HG03521 (cell line): Measurements from ENCODE around the gene ACADVL.
"Not testable (repeated sequence)": the region's sequence is repeated elsewhere in the genome, so short reads cannot be mapped to it uniquely, and the experiment has no call there.

ENCODE experiments used
- ATAC-seq: cut with Tn5 transposase; IDR thresholded peaks from one replicate; pipeline ENCODE4 v1.9.1; 2021; ENCODE audit warnings: mild to moderate bottlenecking, moderate library complexity; ENCODE audit not compliant: unreplicated experiment

ACADVL gene

GRCh38 chr17:7234083-7234951 lies 14.6 kb downstream of the ACADVL start, which contains the start of gene DVL2:
Gene DVL2, minus strand, starts transcription at chr17:7234517. Its CDS starts 255 bp downstream, at chr17:7234262.
- peak; percentile 49 for ATAC-seq

DNA sequence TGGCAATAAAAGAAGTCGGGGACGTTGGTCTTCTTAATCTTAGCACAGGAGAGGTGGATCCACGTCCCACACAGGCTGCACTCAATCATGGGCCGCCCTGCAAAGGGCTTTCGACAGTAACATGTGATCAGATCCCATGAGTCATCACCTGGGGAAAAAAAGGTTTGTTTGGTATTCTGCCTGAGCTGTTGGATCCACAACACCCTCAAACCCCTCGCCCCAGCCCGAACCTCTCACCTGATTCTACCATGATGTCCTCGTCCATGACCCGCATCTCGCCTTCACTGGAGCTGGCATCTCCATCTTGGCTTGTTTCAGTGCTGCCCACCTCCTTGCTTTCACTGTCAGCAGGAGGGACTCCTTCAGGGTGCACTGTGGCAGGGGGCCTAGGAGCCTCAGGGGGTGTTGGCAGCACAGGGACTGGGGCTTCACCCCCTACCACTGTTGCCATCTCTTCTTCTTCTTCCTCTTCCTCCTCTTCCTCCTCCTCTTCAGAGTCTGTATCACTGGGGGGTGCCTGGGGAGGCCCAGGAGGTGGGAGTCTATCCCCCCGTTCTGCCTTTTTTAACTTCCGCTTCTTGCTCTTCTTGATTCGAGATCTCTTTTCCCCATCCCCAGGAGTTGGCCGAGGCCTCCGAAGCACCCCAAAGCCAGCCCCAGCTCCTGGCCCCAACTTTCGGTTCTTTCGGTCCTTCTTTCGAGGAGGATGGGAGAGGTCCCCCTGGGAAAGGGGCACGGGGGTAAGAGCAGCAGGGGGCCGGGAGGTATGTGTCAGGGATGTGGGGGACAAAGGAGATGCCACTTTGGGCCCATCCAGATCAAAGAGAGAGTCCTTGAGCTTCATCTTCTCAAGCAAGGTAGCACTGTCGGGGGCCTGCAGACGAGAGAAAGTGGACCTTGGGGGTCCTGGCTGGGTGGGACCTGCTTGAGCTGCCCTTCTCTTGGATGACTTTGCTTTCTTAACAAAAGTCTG lies 16.2 kb downstream of the ACADVL start:
- ATAC-seq, result no peak

- ATAC-seq, result no peak
Measured at GRCh38 chr17:7236808-7237207, 17.1 kb downstream of the ACADVL start.

DNA sequence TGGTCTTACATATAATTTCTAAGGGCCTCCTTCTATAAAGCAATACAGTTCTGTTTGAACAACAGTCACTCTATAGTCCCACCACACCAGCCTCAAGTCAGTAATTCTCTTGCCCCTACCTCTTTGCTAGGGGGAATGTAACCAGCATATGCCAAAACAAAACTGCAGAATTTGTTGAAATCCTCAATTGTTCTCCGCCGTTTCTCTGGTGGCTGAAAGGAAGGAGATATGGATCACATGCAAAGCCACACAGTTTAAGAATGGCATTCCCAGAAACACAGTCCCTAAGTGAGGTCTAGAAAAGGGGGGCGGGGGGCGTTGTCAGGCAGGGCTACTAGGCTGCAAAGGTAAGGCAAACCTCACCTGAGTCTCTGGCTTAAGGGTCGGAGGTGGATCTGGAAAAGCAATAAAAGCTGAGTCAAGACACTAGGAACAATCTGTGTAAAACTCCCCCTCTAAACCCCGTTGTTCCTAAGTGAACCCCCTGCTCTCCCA lies 17.6 kb downstream of the ACADVL start:
- ATAC-seq, result no peak

DNA sequence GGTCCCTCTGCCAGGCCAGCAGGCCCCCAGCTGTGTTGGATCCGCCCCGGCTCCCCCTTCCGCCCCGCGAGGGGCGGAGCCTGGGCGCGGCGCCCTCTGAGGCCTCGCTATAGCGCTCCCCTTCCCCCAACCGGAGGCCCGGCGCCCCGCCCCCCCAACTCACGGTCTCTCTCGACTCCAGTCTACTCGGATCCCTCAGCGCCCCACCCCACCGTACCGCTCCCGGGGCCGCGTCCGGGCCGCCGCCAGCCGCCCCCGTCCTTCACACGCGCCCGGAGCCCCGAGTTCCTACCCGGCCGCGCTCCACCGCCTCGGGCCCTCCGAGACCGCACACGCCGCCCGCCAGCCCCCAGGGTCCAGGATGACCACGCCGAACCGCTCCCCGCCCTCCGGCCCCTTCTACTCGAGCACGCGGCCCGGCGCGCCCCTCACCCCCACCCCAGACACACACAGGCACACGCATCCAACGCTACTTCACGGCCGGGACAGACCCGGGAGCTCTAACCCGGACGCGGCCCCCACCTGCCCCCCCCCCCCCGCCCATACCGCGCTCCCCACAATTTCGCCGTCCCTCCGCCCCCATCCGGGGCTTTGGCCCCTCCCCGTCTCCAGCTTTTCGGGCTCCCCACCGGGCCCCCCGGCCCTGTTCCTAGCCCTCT lies 18.2 kb downstream of the ACADVL start:
- no peak for ATAC-seq

DNA sequence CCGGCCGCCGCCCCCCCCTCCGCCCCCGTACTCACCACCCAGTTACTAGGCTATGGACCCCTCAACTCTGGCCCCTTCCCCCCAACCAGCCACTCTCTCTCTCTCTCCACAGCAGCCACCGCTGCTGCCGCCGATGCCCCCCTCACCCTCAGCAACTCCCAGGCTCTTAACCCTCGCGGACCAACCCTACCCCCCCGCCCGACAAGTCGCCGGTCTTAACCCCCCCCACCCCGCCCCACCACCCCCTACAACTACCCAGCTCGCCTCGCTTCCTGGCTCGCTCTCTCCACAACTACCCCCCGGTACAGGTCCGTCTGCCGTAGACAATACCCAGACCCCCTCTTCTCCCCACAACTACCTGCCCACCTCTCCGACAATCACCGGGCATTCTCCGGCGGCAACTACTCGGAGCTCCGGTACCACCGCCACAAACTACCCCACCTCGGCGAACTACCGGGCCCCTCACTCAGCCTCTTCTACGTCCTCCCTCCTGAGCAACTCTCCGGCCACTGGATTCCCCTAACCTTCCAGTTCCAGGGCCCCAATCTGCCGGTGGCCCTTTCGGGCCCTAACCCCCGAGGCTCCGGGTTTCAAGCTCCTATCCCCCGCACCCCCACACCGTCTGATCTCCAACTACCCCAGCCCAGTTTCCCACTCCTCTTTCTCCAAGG lies 18.8 kb downstream of the ACADVL start:
- ATAC-seq, result no peak

GRCh38 chr17:7239091-7240027 lies 19.6 kb downstream of the ACADVL start, which contains the start of gene PHF23:
Gene PHF23, minus strand, starts transcription at chr17:7239457. Its CDS starts 178 bp downstream, at chr17:7239279.
- ATAC-seq, result peak; percentile 46

DNA sequence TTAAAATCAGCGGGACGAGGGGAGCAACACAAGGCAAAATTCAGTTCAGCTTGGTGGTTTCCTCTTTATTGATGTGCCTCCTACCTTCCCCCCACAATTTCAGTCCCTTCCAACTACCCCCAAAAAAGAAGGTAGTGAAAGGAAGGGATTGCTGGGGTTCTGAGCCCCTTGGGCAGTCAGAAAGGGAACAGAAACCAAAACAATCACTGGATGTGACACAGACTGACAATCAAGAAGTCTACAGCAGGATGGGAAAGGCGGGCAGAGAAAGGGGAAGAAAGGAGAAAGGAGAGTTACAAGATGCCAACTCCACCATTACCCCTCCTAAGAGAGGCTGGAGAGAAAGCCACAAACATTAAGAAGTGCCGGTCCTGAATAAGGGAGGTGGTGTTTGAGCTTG lies 20.6 kb downstream of the ACADVL start:
- no peak for ATAC-seq

- ATAC-seq, result no peak
Measured at GRCh38 chr17:7241090-7241733, 21.5 kb downstream of the ACADVL start.

- ATAC-seq, result peak; percentile 26
Measured at GRCh38 chr17:7241783-7242716, 22.3 kb downstream of the ACADVL start, which contains the start of gene GABARAP. Gene GABARAP, minus strand, starts transcription at chr17:7242449. Its CDS starts 119 bp downstream, at chr17:7242330.

DNA sequence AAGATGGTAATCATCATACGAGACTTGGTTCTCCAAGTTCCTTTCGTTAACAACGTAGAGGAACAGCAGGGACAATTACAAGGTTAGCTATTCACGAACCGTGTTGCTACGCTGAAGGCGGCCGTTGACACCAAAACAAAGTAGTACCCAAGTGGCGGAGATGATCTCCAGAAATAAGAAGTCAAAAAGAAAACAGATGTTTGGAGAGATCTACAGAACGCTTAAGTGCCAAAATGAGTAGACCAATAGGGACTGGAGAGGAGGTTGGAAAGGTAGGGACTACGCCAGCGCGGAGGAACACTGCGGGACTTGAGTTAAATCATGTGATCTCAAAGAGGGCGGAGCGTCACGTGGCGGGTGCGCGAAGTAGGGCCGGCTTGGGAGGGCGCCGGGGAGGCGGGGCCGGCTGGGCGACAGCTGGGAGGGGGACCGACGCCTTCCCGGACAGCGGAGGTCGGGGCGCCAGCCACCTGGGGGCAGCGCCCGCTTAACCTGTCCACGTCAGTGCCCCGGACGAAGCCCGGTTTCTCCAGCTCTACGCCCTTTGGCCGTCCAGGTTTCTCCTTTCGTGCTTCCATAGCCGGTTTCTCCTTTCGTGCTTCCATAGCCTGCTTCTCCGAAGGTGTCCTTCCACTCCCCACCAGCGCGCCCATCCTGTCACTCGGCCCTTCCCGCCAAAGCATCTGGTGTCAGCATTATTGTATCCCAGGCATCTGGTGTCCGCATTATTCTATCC lies 23.1 kb downstream of the ACADVL start:
- peak; percentile 32 for ATAC-seq

- no peak for ATAC-seq
Measured at GRCh38 chr17:7243453-7243729, 23.7 kb downstream of the ACADVL start.

DNA sequence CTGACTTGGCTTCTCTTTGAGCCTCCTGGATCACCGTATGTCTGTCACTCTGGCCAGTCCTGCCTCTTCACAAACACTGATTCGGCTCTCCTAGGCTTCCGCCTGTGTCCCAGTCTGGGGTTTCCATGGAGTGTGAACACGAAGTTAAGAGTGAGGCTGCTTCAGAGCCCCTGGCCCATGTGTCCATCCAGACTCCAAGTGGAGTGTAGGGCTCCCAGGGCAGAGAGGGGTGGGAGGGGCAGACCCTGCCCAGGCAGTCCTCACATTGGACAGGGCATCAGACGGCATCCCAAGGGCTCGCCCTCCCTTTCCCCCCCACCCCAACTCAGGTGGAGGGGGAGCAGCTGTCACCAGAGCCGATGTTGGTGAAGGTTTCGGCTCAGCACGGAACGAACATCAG lies 24.1 kb downstream of the ACADVL start:
- not testable (repeated sequence) for ATAC-seq

DNA sequence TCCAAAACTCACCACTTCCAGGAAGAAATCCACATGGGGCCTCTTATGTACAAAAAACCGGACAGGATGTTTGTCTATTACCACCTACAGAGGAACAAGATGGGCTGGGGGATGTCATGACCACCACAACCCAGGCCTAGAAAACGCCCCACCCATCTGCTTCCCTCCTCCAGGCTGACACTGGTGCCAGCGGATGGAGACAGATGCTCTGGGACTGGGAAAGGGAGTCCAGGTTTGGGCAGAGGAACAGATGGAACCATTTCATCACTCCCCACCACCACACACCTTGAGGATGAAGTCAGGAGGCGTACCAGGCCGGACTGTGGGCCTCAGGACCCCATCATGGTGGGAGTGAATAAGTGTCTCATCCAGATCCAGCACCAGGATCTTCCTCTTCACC lies 27.0 kb downstream of the ACADVL start:
- no peak for ATAC-seq

DNA sequence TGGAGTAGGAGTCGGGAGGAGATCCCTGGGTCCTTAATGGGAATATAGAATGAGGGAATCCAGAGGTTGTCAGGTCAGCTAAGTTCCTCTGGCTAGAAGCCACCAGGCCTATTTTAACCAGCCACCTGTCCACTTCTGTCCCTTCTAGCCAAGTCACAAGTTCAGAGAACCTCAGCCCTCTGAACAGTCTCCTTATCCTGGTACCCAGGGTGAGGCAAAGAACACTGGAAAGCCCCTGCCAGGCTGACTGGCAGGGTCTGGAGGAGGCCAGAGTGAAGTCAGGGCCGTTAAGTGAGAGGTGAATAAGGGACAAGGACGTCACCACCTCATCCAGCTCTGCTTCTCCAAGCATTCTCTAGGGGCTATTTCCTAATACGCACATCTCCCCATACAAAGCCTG lies 29.1 kb downstream of the ACADVL start:
- ATAC-seq, result no peak

- ATAC-seq, result no peak
Measured at GRCh38 chr17:7249214-7249613, 29.5 kb downstream of the ACADVL start.

DNA sequence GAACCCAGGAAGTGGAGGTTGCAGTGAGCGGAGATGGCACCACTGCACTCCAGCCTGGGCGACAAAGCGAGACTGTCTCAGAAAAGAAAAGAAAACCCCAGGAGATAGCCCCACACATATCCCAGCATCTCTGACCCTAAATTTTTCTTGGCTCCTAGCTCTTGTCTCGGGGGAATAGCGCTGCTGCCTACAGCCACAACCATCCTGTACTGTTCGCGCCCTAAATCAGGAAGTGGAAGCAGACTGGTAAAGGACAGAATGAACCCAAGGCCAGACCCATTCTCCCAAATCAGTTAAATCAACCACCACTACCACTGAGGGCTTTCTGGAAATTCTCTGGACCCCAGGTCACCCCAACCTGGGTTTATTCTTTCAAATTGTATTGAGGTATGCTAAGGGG lies 30.1 kb downstream of the ACADVL start:
- no peak for ATAC-seq
